ENCODE results near the gene NECAP2. TPM values are rescaled to one million over a fixed set of nuclear protein-coding genes. Genes with fewer than 3 reads are reported as not detected.
"Not testable (repeated sequence)": the region's sequence is repeated elsewhere in the genome, so short reads cannot be mapped to it uniquely, and the experiment has no call there.

The NECAP2 gene
- total RNA-seq, 2 experiments from 2014 or later, result 53.1 to 54.7 TPM

- Mint-ChIP-seq H3K4me3 (no peak overlapping the region), H3K9me3 (no peaks in the 10 kb centered on the region), H3K27ac (no peak overlapping the region), H3K36me3 (ENCODE audit: low read depth) (no peaks in the 10 kb centered on the region), H3K4me1 (ENCODE audit: low read depth) (no peaks in the 10 kb centered on the region), H3K27me3 (no peaks in the 10 kb centered on the region)
- POLR2A ChIA-PET, result no interaction called here
- CTCF ChIA-PET, result no interaction called here
- TF ChIP-seq CTCF (IDR thresholded peaks at IDR 0.05), result no peak
- intact Hi-C loops (cut with micrococcal nuclease), result no loop called here
- DNase-seq (no peak), ATAC-seq (no peak)
Observed at GRCh38 chr1:16478091-16478490, 37.6 kb downstream of the NECAP2 start.

GRCh38 chr1:16483146-16483545, 42.6 kb downstream of the NECAP2 start:
- intact Hi-C loops (cut with micrococcal nuclease); ATAC-seq; H3K27ac Mint-ChIP-seq; H3K9me3 Mint-ChIP-seq; H3K4me1 Mint-ChIP-seq (ENCODE audit: low read depth); POLR2A ChIA-PET; CTCF ChIA-PET; H3K27me3 Mint-ChIP-seq; H3K36me3 Mint-ChIP-seq (ENCODE audit: low read depth); DNase-seq; H3K4me3 Mint-ChIP-seq: not testable (repeated sequence)

DNA sequence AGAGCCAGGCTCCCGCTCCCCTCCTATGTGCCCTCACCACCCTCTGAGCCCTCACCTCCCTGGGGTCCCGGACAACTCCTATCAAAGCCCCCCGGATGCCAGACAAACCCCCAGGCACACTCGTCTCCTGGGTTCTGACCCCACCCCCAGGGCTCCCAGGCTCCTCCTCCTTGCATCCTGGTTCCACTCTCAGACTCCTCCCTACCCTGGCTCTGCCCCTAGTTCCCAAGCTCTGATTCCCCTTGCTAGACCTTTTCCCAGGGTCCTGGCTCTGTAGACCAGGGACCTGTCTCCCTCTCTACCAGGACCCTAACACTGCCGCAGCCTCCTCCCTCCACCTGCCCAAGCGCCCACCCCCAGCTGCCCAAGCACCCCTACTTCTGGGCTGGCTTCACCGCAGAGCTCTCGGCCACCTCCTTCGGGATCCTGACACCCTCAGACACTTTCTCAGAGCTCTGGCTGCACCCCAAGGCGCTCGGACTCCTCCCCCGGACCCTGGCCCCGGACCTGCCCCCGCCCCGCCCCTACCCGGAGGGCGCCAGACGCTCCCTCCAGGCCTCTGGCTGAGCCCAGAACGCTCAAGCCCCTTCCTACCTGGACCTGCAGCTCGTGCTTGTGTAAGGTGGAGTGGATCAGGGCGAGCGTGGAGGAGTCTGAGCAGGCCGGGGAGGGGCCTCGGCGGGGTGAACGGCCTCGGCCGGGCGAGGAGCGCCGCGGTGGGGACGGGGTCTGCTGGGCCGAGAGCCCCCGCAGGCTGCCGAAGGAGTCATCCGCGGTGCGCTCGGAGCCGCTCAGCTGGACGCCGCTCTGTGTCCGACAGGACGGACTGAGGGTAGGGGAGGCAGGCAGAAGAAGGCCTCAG, 43.3 kb downstream of the NECAP2 start:
- H3K27ac Mint-ChIP-seq; H3K9me3 Mint-ChIP-seq; DNase-seq; intact Hi-C loops (cut with micrococcal nuclease); H3K4me3 Mint-ChIP-seq; H3K36me3 Mint-ChIP-seq (ENCODE audit: low read depth); CTCF ChIA-PET; ATAC-seq; H3K27me3 Mint-ChIP-seq; POLR2A ChIA-PET; H3K4me1 Mint-ChIP-seq (ENCODE audit: low read depth): not testable (repeated sequence)

DNA sequence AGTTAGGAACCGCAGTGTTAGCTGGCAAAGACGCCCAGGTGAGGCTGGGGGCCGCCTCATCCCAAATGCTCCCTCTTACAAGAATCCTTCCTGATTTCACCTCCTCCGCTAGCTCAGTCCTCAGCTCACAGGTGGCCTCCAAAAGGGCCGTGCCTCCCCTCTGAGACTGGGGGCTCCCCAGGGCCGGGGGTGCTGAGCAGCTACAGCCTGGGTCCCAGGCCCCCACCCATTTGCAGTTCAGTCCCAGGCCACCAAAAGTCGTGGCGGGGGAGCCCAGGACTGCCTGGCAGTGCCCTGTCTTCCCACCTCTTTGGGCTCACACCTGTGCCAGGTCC, 43.9 kb downstream of the NECAP2 start:
- POLR2A ChIA-PET, result no interaction called here
- Mint-ChIP-seq H3K9me3 (no peaks in the 10 kb centered on the region), H3K4me3 (no peak overlapping the region), H3K27ac (no peak overlapping the region), H3K36me3 (ENCODE audit: low read depth) (no peaks in the 10 kb centered on the region), H3K4me1 (ENCODE audit: low read depth) (no peaks in the 10 kb centered on the region), H3K27me3 (no peaks in the 10 kb centered on the region)
- no peak for TF ChIP-seq CTCF (IDR thresholded peaks at IDR 0.05)
- ATAC-seq (no peak), DNase-seq (no peak)
- CTCF ChIA-PET, result no interaction called here
- intact Hi-C loops (cut with micrococcal nuclease), result no loop called here

GRCh38 chr1:16484931-16485330, 44.4 kb downstream of the NECAP2 start:
- ChIA-PET CTCF (no interaction called here), POLR2A (no interaction called here)
- no peak for ATAC-seq
- Mint-ChIP-seq H3K4me1 (ENCODE audit: low read depth) (no peaks in the 10 kb centered on the region), H3K9me3 (no peaks in the 10 kb centered on the region), H3K27me3 (no peaks in the 10 kb centered on the region), H3K27ac (no peak overlapping the region), H3K36me3 (ENCODE audit: low read depth) (no peaks in the 10 kb centered on the region), H3K4me3 (no peak overlapping the region)
- intact Hi-C loops (cut with micrococcal nuclease), result no loop called here
- DNase-seq, result no peak
- TF ChIP-seq CTCF (IDR thresholded peaks at IDR 0.05), result no peak

DNA sequence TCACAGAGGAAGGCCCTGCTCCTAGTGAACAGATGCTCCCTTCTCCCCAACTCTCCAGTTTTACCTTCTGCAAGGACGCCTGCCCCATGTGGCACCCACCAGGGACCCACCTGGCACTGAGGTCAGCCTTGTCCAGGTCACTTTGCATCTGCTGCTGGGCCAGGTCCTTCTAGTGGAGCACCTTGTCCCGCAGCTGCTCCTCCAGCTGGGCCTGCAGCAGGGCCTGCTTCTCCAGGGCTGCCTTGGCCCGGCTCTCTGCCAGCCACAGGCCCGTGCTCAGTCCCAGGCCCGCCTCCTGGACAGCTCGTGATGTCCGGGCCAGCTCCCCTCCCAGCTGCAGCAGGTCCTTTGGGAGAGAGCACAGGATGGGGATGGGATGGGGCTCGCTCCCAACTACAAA, 45.8 kb downstream of the NECAP2 start:
- H3K36me3 Mint-ChIP-seq (ENCODE audit: low read depth); POLR2A ChIA-PET; H3K9me3 Mint-ChIP-seq; DNase-seq; H3K27ac Mint-ChIP-seq; ATAC-seq; CTCF ChIA-PET; H3K4me3 Mint-ChIP-seq; H3K27me3 Mint-ChIP-seq; H3K4me1 Mint-ChIP-seq (ENCODE audit: low read depth); intact Hi-C loops (cut with micrococcal nuclease): not testable (repeated sequence)

- H3K36me3 Mint-ChIP-seq (ENCODE audit: low read depth); H3K4me1 Mint-ChIP-seq (ENCODE audit: low read depth); POLR2A ChIA-PET; H3K4me3 Mint-ChIP-seq; intact Hi-C loops (cut with micrococcal nuclease); H3K27me3 Mint-ChIP-seq; H3K27ac Mint-ChIP-seq; CTCF ChIA-PET; H3K9me3 Mint-ChIP-seq; DNase-seq; ATAC-seq: not testable (repeated sequence)
Observed at GRCh38 chr1:16487011-16487410, 46.5 kb downstream of the NECAP2 start.

GRCh38 chr1:16489195-16489880, 48.8 kb downstream of the NECAP2 start:
- H3K4me1 Mint-ChIP-seq (ENCODE audit: low read depth); H3K36me3 Mint-ChIP-seq (ENCODE audit: low read depth); ATAC-seq; H3K27me3 Mint-ChIP-seq; H3K9me3 Mint-ChIP-seq; DNase-seq; POLR2A ChIA-PET; H3K27ac Mint-ChIP-seq; CTCF ChIA-PET; intact Hi-C loops (cut with micrococcal nuclease); H3K4me3 Mint-ChIP-seq: not testable (repeated sequence)

All from activated CD8-positive, alpha-beta T cell treated with anti-CD3 and anti-CD28 coated beads for 36 hours (primary cell).